SK-N-SH (cell line): ENCODE data around the gene LECT2.

ENCODE experiments used
- EP300 ChIP-seq, 2 experiments: IDR thresholded peaks; 2 replicates each; pipeline versions ENCODE4 v1.4.0 to v1.6.1; 2012; ENCODE audit warnings: borderline replicate concordance in 1 of 2, low read depth in 1 of 2, low read length in 1 of 2
- NRF1 ChIP-seq: IDR thresholded peaks from 2 replicates; pipeline ENCODE4 v1.6.1; 2012; ENCODE audit warnings: low read depth, mild to moderate bottlenecking, low read length
- SIN3A ChIP-seq: IDR thresholded peaks from 2 replicates; pipeline ENCODE4 v1.6.1; 2012; ENCODE audit warnings: low read depth, mild to moderate bottlenecking, low read length, moderate library complexity, borderline replicate concordance
- SMC3 ChIP-seq: IDR thresholded peaks from 2 replicates; pipeline ENCODE4 v1.6.1; 2012; ENCODE audit warnings: low read depth, low read length, improper control_type of control experiment
- TF ChIP-seq, protein P1 (sequence below): fragments of 200-600 bp; sonication (generic); IDR thresholded peaks from 2 replicates; pipeline ENCODE4 v1.6.1; 2017; ENCODE audit warnings: antibody characterized with exemption, mild to moderate bottlenecking, moderate library complexity

GRCh38 chr5:135937245-135937911, 17.4 kb downstream of the LECT2 start:
- TF ChIP-seq NRF1: no peak
- TF ChIP-seq, protein P1, sequence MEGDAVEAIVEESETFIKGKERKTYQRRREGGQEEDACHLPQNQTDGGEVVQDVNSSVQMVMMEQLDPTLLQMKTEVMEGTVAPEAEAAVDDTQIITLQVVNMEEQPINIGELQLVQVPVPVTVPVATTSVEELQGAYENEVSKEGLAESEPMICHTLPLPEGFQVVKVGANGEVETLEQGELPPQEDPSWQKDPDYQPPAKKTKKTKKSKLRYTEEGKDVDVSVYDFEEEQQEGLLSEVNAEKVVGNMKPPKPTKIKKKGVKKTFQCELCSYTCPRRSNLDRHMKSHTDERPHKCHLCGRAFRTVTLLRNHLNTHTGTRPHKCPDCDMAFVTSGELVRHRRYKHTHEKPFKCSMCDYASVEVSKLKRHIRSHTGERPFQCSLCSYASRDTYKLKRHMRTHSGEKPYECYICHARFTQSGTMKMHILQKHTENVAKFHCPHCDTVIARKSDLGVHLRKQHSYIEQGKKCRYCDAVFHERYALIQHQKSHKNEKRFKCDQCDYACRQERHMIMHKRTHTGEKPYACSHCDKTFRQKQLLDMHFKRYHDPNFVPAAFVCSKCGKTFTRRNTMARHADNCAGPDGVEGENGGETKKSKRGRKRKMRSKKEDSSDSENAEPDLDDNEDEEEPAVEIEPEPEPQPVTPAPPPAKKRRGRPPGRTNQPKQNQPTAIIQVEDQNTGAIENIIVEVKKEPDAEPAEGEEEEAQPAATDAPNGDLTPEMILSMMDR: no peak
- no peak for TF ChIP-seq SIN3A
- TF ChIP-seq SMC3: no peak
- no peak for TF ChIP-seq EP300 (IDR thresholded peaks at IDR 0.05; ENCODE audit: borderline replicate concordance in 1 of 2, low read depth in 1 of 2, low read length in 1 of 2)
